ENCODE results near the gene GALNT2.

Gene GALNT2

GRCh38 chr1:230293390-230293700 lies 226.3 kb downstream of the GALNT2 start:
- DNase-seq, result no peak
- Histone ChIP-seq H3K4me3 (ENCODE audit: low read length) (no peak overlapping the region), H3K9me3 (replicated peaks; ENCODE audit: insufficient read depth, low read length) (no peaks in the 10 kb centered on the region), H3K27me3 (replicated peaks; ENCODE audit: insufficient read depth, low read length) (no peaks in the 10 kb centered on the region), H3K9ac (ENCODE audit: low read length) (no peak overlapping the region), H2AFZ (ENCODE audit: low read length) (no peak overlapping the region), H3F3A (ENCODE audit: insufficient read depth, low read length) (no peaks in the 10 kb centered on the region), H4K20me1 (ENCODE audit: insufficient read depth, low read length) (no peaks in the 10 kb centered on the region), H3K4me1 (ENCODE audit: low read length) (no peaks in the 10 kb centered on the region), H3K36me3 (replicated peaks; ENCODE audit: insufficient read depth, low read length) (no peaks in the 10 kb centered on the region), H3K9me2 (replicated peaks; ENCODE audit: insufficient read depth, low read length) (no peaks in the 10 kb centered on the region), H3K27ac (ENCODE audit: low read length) (no peak overlapping the region), H3K79me2 (ENCODE audit: low read length) (no peaks in the 10 kb centered on the region), H3K4me2 (ENCODE audit: low read depth, low read length) (no peak overlapping the region)
- TF ChIP-seq EZH2phosphoT487 (IDR thresholded peaks at IDR 0.05; ENCODE audit: low read length) (no peak), CTCF (IDR thresholded peaks at IDR 0.05; ENCODE audit: low read length) (no peak), EZH2 (optimal IDR thresholded peaks at IDR 0.05; ENCODE audit: low read depth, low read length) (no peak)

- no peaks in the 10 kb centered on the region for H3F3A ChIP-seq (ENCODE audit: insufficient read depth, low read length)
- DNase-seq, result no peak
- H2AFZ ChIP-seq (ENCODE audit: low read length), result no peak overlapping the region
These were observed 228.3 kb downstream of the GALNT2 start for GRCh38 chr1:230295367-230295766.

GRCh38 chr1:230299191-230300006 lies 232.4 kb downstream of the GALNT2 start:
- H2AFZ ChIP-seq (ENCODE audit: low read length), result no peak overlapping the region
- no peak for DNase-seq
- H3K27ac ChIP-seq (ENCODE audit: low read length), result no peak overlapping the region
- no peaks in the 10 kb centered on the region for H3K9me2 ChIP-seq (replicated peaks; ENCODE audit: insufficient read depth, low read length)
- no peak overlapping the region for H3K4me3 ChIP-seq (ENCODE audit: low read length)
- no peaks in the 10 kb centered on the region for H3K9me3 ChIP-seq (replicated peaks; ENCODE audit: insufficient read depth, low read length)
- no peaks in the 10 kb centered on the region for H3K79me2 ChIP-seq (ENCODE audit: low read length)
- H4K20me1 ChIP-seq (ENCODE audit: insufficient read depth, low read length), result no peaks in the 10 kb centered on the region
- no peak overlapping the region for H3K9ac ChIP-seq (ENCODE audit: low read length)
- no peaks in the 10 kb centered on the region for H3K36me3 ChIP-seq (replicated peaks; ENCODE audit: insufficient read depth, low read length)
- no peaks in the 10 kb centered on the region for H3K4me1 ChIP-seq (ENCODE audit: low read length)
- TF ChIP-seq CTCF (IDR thresholded peaks at IDR 0.05; ENCODE audit: low read length), result no peak
- no peak for TF ChIP-seq EZH2 (optimal IDR thresholded peaks at IDR 0.05; ENCODE audit: low read depth, low read length)
- no peaks in the 10 kb centered on the region for H3K27me3 ChIP-seq (replicated peaks; ENCODE audit: insufficient read depth, low read length)
- no peak overlapping the region for H3K4me2 ChIP-seq (ENCODE audit: low read depth, low read length)
- no peaks in the 10 kb centered on the region for H3F3A ChIP-seq (ENCODE audit: insufficient read depth, low read length)

More at GRCh38 chr1:230295367-230295766, 228.3 kb downstream of the GALNT2 start:
- Histone ChIP-seq H3K4me2 (ENCODE audit: low read depth, low read length) (no peak overlapping the region), H3K4me3 (ENCODE audit: low read length) (no peak overlapping the region), H3K9ac (ENCODE audit: low read length) (no peak overlapping the region), H4K20me1 (ENCODE audit: insufficient read depth, low read length) (no peaks in the 10 kb centered on the region), H3K9me3 (replicated peaks; ENCODE audit: insufficient read depth, low read length) (no peaks in the 10 kb centered on the region), H3K79me2 (ENCODE audit: low read length) (no peaks in the 10 kb centered on the region), H3K36me3 (replicated peaks; ENCODE audit: insufficient read depth, low read length) (no peaks in the 10 kb centered on the region), H3K27ac (ENCODE audit: low read length) (no peak overlapping the region), H3K4me1 (ENCODE audit: low read length) (no peaks in the 10 kb centered on the region), H3K9me2 (replicated peaks; ENCODE audit: insufficient read depth, low read length) (no peaks in the 10 kb centered on the region), H3K27me3 (replicated peaks; ENCODE audit: insufficient read depth, low read length) (no peaks in the 10 kb centered on the region)
- TF ChIP-seq CTCF (IDR thresholded peaks at IDR 0.05; ENCODE audit: low read length) (no peak), EZH2phosphoT487 (IDR thresholded peaks at IDR 0.05; ENCODE audit: low read length) (no peak), EZH2 (optimal IDR thresholded peaks at IDR 0.05; ENCODE audit: low read depth, low read length) (no peak)

Measured in MM.1S (cell line).